GM21447 (cell line): Measurements from ENCODE around the gene MAP4K4.
"Not testable (repeated sequence)": the region's sequence is repeated elsewhere in the genome, so short reads cannot be mapped to it uniquely, and the experiment has no call there.

Experiments
- ATAC-seq: cut with Tn5 transposase; IDR thresholded peaks from one replicate; pipeline ENCODE4 v1.9.1; 2021; ENCODE audit not compliant: unreplicated experiment

MAP4K4 gene

GRCh38 chr2:101766337-101766736 lies 68.8 kb downstream of the MAP4K4 start:
- ATAC-seq = no peak

- no peak for ATAC-seq
Observed at GRCh38 chr2:101766871-101767739, 69.6 kb downstream of the MAP4K4 start.

- no peak for ATAC-seq
Observed at GRCh38 chr2:101768556-101769220, 71.2 kb downstream of the MAP4K4 start.

- ATAC-seq = not testable (repeated sequence)
Observed at GRCh38 chr2:101769726-101770125, 72.2 kb downstream of the MAP4K4 start.

- ATAC-seq = no peak
Observed at GRCh38 chr2:101770726-101771125, 73.2 kb downstream of the MAP4K4 start.

GRCh38 chr2:101771227-101771902 lies 73.9 kb downstream of the MAP4K4 start:
- ATAC-seq = no peak

GRCh38 chr2:101771910-101772321 lies 74.4 kb downstream of the MAP4K4 start:
- no peak for ATAC-seq

GRCh38 chr2:101773137-101773536 lies 75.6 kb downstream of the MAP4K4 start:
- ATAC-seq = no peak

GRCh38 chr2:101773961-101774360 lies 76.5 kb downstream of the MAP4K4 start:
- not testable (repeated sequence) for ATAC-seq

- ATAC-seq = no peak
Observed at GRCh38 chr2:101775092-101775491, 77.6 kb downstream of the MAP4K4 start.

- no peak for ATAC-seq
Observed at GRCh38 chr2:101775636-101776035, 78.1 kb downstream of the MAP4K4 start.

GRCh38 chr2:101776172-101777043 lies 78.9 kb downstream of the MAP4K4 start:
- no peak for ATAC-seq

GRCh38 chr2:101777337-101777736 lies 79.8 kb downstream of the MAP4K4 start:
- ATAC-seq = no peak

- ATAC-seq = no peak
Observed at GRCh38 chr2:101778102-101778501, 80.6 kb downstream of the MAP4K4 start.

- ATAC-seq = no peak
Observed at GRCh38 chr2:101779190-101779589, 81.7 kb downstream of the MAP4K4 start.

GRCh38 chr2:101779656-101780055 lies 82.1 kb downstream of the MAP4K4 start:
- no peak for ATAC-seq

- ATAC-seq = no peak
Observed at GRCh38 chr2:101781326-101781725, 83.8 kb downstream of the MAP4K4 start.

- no peak for ATAC-seq
Observed at GRCh38 chr2:101781791-101782426, 84.4 kb downstream of the MAP4K4 start.

GRCh38 chr2:101782427-101782792 lies 84.9 kb downstream of the MAP4K4 start:
- no peak for ATAC-seq

GRCh38 chr2:101787097-101787496 lies 89.6 kb downstream of the MAP4K4 start:
- no peak for ATAC-seq
